A549 treated with AZD9567 at 1 μM for 4 hours (cell line): ENCODE measurements around the gene SSX5. TPM values are rescaled to one million over a fixed set of nuclear protein-coding genes. Genes with fewer than 3 reads are reported as not detected.

Experiments
- total RNA-seq: library from RNA; stranded (reverse); fragments of 200-300 nt; extraction: Qiagen RNA extraction; gene quantifications from 5 replicates; pipeline ENCODE4 v1.2.3, GENCODE V29; 2022; ENCODE audit not compliant: insufficient read depth

Gene SSX5, protein sequence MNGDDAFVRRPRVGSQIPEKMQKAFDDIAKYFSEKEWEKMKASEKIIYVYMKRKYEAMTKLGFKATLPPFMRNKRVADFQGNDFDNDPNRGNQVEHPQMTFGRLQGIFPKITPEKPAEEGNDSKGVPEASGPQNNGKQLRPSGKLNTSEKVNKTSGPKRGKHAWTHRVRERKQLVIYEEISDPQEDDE
- total RNA-seq, result not detected in 5 replicates

DNA sequence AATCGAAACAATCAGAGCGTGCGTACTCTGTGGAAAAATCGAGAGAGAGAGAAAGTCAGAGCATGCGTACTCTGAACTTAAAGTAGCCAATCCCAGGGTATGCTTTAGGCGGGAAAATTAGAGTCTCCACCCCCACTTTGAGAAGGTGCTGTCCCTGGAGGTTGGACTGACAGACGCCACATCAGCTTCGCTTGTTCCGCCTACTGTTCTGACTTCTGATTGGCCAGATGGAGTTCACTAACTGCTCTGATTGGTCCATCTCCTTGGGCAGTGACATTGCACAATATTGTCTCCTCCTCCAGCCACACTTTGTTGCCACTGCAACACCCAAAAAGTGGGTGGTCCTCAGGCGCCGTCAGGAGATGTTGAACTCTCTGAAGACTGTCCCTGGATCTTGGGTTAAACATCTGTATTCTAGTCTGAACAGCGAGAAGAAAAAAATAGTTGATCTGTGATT is at the start of gene SSX5:
Gene SSX5 (minus strand): TSS at position 51 of the 457 bp plus-strand sequence. CDS start 1,437 bp downstream, outside the sequence.

Other genes starting within 250 kb of the SSX5 start
- 1.1 to 3.4 TPM (median 3.3 TPM) in 5 replicates for gene ZNF182, start 192.8 kb downstream of the SSX5 start, total RNA-seq
- not detected in 5 replicates for gene SPACA5, start 189.8 kb downstream of the SSX5 start, total RNA-seq
- 0.17 to 0.22 TPM (median 0.19 TPM) in 4 of 5 replicates, not detected in the other for gene ZNF630, start 125.2 kb downstream of the SSX5 start, total RNA-seq
- not detected in 5 replicates for gene SPACA5B, start 66.2 kb downstream of the SSX5 start, total RNA-seq
- gene SSX1, start 58.6 kb upstream of the SSX5 start, total RNA-seq, result not detected in 5 replicates
- not detected in 5 replicates for gene SSX3, start 159.9 kb upstream of the SSX5 start, total RNA-seq
- not detected in 5 replicates for gene SSX4, start 186.7 kb upstream of the SSX5 start, total RNA-seq
- gene SSX4B, start 215.2 kb upstream of the SSX5 start, total RNA-seq, result not detected in 5 replicates